GM23338 (cell line): Measurements from ENCODE around the gene MYO9A.

Experiments
- CTCF ChIP-seq, 2 experiments: fragments of 200-600 bp in 1 of 2; sonication (generic) in 1 of 2; conservative IDR thresholded peaks; 2 replicates each; pipeline versions ENCODE4 v1.5.1 to v1.6.1; 2016 to 2017; ENCODE audit warnings: antibody characterized with exemption in 2 of 2, low read depth in 2 of 2, mild to moderate bottlenecking in 2 of 2, moderate library complexity in 1 of 2
- ETS1 ChIP-seq: IDR thresholded peaks from 2 replicates; pipeline ENCODE4 v1.6.1; 2016; ENCODE audit warnings: antibody characterized with exemption
- EZH2 ChIP-seq: fragments of 200-600 bp; sonication (generic); IDR thresholded peaks from one replicate; pipeline ENCODE4 v1.8.0; 2017; ENCODE audit warnings: antibody characterized with exemption, mild to moderate bottlenecking, low read depth; ENCODE audit not compliant: unreplicated experiment
- EZH2phosphoT487 ChIP-seq: fragments of 200-600 bp; sonication (generic); IDR thresholded peaks from one replicate; pipeline ENCODE4 v1.8.1; 2018; ENCODE audit warnings: antibody characterized with exemption; ENCODE audit not compliant: unreplicated experiment
- POLR2AphosphoS5 ChIP-seq: IDR thresholded peaks from 2 replicates; pipeline ENCODE4 v1.6.1; 2016; ENCODE audit warnings: antibody characterized with exemption, low read depth
- TF ChIP-seq, protein P1 (sequence below): IDR thresholded peaks from one replicate; pipeline ENCODE4 v1.6.1; 2018; ENCODE audit warnings: antibody characterized with exemption; ENCODE audit not compliant: unreplicated experiment

DNA sequence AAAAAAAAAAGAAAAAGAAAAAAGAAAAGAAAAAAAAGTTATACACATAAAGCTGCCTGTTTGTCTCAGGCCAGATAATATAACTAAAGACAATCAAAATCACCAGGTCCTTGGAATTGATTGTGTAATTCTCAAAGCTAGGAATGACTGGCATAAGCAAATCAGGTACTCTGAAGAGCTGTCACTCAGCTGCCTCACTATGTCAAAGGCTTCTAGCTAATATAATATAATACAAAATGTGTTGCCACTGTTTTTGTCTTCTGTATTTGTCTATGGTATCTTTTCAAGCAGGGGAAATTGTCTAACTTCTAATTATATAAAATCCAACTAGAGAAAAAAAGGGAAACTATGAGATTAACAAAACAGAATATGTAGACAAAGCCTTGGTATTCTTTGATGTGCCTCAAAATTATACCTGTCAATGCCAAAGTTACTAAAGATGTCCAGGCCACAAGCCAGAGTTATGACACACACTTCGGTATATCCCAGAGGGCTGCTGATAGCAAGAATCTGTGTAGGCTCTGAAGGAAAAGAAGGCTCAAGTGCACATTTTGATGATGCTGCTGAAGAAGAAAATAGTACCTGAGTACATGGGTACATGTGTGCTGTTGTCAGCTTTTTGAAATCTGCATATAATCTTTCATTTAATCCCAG, 344.6 kb downstream of the MYO9A start:
- TF ChIP-seq CTCF (conservative IDR thresholded peaks at IDR 0.05; ENCODE audit: low read depth in 2 of 2) (no peak), EZH2 (no peak), POLR2AphosphoS5 (no peak), EZH2phosphoT487 (no peak), ETS1 (no peak)
- TF ChIP-seq, protein P1, sequence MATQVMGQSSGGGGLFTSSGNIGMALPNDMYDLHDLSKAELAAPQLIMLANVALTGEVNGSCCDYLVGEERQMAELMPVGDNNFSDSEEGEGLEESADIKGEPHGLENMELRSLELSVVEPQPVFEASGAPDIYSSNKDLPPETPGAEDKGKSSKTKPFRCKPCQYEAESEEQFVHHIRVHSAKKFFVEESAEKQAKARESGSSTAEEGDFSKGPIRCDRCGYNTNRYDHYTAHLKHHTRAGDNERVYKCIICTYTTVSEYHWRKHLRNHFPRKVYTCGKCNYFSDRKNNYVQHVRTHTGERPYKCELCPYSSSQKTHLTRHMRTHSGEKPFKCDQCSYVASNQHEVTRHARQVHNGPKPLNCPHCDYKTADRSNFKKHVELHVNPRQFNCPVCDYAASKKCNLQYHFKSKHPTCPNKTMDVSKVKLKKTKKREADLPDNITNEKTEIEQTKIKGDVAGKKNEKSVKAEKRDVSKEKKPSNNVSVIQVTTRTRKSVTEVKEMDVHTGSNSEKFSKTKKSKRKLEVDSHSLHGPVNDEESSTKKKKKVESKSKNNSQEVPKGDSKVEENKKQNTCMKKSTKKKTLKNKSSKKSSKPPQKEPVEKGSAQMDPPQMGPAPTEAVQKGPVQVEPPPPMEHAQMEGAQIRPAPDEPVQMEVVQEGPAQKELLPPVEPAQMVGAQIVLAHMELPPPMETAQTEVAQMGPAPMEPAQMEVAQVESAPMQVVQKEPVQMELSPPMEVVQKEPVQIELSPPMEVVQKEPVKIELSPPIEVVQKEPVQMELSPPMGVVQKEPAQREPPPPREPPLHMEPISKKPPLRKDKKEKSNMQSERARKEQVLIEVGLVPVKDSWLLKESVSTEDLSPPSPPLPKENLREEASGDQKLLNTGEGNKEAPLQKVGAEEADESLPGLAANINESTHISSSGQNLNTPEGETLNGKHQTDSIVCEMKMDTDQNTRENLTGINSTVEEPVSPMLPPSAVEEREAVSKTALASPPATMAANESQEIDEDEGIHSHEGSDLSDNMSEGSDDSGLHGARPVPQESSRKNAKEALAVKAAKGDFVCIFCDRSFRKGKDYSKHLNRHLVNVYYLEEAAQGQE = no peak
